ENCODE data around the gene STON1.

The STON1 gene

GRCh38 chr2:48622691-48623090 lies 92.7 kb downstream of the STON1 start:
- DNase-seq = peak; percentile 26

DNA sequence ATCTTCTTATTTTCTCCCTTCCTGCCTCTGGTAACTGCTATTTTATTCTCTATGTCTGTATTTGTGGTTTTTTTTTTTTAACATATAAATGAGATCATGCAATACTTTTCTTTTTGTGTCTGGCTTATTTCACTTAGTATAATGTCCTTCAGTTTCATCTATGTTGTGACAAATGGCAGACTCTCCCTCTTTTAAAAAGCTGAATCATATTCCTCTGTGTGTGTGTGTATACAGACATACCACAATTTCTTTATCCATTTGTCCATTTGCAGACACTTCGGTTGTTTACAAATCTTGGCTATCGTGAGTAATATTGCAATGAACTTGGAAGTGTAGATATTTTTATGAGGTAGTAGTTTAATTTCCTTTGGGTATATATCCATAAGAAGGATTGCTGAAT lies 94.7 kb downstream of the STON1 start:
- no peak for DNase-seq

GRCh38 chr2:48626047-48626446 lies 96.1 kb downstream of the STON1 start:
- no peak for DNase-seq

DNA sequence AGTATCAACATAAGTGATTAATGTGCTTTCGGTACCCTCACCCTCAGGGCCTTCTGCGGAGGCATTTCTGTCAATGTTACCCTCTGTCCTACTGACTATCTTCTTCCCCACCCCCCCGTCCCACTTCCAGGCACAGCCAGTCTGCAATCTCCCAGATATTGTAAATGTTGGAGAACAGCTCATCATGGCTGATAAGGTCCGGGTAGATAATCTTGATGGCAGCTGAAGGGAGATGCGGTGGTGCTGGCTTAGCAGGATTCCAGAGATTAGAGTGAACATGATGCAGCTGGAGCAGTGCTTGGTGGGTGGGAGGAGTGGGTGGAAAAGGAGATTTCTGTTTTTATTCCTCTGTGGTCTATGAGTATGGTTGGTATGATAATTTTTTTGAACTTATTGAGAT lies 103.2 kb downstream of the STON1 start:
- no peak for DNase-seq

DNA sequence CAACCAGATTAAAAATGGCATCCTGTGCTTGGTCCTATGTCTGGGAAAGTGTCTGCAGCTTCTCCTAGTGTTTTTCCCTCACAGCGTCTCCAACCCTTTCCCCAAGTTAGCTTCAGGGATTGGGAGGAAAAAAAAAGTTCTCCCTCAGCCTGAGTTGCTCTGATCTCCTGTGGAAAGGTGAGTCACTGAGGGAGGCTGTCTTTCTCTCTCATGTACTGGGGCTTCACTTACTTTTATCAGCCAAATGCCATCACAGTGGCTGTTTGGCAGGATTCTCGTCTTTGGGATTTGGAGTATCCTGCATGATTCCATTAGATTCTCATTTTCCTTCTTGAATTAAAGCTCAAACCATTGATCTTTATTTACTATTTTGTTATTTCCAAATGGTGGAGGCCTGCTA lies 105.8 kb downstream of the STON1 start:
- no peak for DNase-seq

DNA sequence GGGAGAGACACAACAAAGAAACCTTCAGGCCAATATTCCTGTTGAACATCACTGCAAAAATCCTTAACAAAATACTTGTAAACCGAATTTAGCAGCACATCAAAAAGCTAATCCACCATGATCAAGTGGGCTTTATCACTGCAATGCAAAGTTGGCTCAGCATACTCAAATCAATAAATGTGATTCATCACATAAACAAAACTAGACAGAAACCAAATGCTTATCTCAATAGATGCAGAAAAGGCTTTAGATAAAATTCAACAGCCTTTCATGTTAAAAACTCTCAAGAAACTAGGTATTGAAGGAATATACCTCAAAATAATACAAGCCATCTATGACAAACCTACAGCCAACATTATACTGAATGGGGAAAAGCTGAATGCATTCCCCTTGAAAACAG lies 108.3 kb downstream of the STON1 start:
- DNase-seq = no peak

All from NCI-H2171 treated with DMSO at 0.1 percent for 48 hours (cell line).